ENCODE measurements around the gene ARMH2. TPM values are rescaled to one million over a fixed set of nuclear protein-coding genes. Genes with fewer than 3 reads are reported as not detected.

The ARMH2 gene
- polyA plus RNA-seq, 1 donor from 2014 or later, result 0.73 TPM

DNA sequence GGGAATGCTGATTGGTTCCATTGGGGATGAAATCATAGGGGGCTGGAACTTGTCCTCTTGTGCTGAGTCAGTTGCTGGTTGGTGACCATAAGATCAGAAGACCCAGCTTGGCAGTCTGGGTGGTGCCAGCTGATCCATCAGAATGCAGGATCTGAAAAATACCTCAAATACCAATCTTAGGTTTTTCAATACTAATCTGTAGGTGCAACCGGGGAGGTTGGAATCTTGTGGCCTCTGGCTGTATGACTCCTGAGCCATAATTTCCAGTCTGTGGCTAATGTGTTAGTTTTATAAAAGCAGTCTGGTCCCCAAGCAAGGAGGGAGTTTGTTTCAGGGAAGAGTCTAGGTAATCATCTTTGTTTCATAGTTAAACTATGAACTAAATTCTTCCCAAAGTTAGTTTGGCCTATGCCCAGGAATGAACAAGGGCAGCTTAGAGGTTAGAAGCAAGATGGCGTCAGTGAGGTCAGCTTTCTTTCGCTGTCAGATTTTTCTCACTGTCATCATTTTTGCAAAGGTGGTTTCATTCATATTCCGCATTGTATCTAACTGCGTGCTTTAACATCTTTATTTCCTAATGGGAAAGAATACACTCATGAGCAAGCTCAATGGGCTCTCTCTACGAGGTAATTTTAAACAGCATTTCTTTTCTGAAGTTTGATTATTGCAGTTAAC, 2.0 kb downstream of the ARMH2 start:
- Histone ChIP-seq H3K9me3 (ENCODE audit: low read length) (no peaks in the 10 kb centered on the region), H3K27ac (ENCODE audit: low read length) (no peak overlapping the region), H3K9me2 (ENCODE audit: insufficient read depth, low read length) (no peaks in the 10 kb centered on the region), H3K9ac (ENCODE audit: low read length) (no peak overlapping the region), H3K4me2 (ENCODE audit: low read length) (no peak overlapping the region), H3K79me2 (replicated peaks; ENCODE audit: insufficient read depth, low read length) (no peaks in the 10 kb centered on the region), H3F3A (ENCODE audit: insufficient read depth, low read length, poor library complexity, severe bottlenecking) (no peaks in the 10 kb centered on the region), H3K27me3 (ENCODE audit: insufficient read depth, low read depth, low read length) (no peaks in the 10 kb centered on the region), H4K20me1 (ENCODE audit: insufficient read depth) (no peaks in the 10 kb centered on the region), H3K4me3 (ENCODE audit: low read length) (no peak overlapping the region), H2AFZ (ENCODE audit: low read depth, low read length) (no peak overlapping the region), H3K36me3 (ENCODE audit: insufficient read depth, low read length) (no peaks in the 10 kb centered on the region)
- TF ChIP-seq, protein P1, sequence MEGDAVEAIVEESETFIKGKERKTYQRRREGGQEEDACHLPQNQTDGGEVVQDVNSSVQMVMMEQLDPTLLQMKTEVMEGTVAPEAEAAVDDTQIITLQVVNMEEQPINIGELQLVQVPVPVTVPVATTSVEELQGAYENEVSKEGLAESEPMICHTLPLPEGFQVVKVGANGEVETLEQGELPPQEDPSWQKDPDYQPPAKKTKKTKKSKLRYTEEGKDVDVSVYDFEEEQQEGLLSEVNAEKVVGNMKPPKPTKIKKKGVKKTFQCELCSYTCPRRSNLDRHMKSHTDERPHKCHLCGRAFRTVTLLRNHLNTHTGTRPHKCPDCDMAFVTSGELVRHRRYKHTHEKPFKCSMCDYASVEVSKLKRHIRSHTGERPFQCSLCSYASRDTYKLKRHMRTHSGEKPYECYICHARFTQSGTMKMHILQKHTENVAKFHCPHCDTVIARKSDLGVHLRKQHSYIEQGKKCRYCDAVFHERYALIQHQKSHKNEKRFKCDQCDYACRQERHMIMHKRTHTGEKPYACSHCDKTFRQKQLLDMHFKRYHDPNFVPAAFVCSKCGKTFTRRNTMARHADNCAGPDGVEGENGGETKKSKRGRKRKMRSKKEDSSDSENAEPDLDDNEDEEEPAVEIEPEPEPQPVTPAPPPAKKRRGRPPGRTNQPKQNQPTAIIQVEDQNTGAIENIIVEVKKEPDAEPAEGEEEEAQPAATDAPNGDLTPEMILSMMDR (IDR thresholded peaks at IDR 0.05; ENCODE audit: poor library complexity, severe bottlenecking), result no peak
- TF ChIP-seq TAF1 (IDR thresholded peaks at IDR 0.05; ENCODE audit: low read depth) (no peak), EZH2 (IDR thresholded peaks at IDR 0.05; ENCODE audit: borderline replicate concordance, insufficient read depth, low read length, poor library complexity, severe bottlenecking) (no peak), SMC3 (conservative IDR thresholded peaks at IDR 0.05; ENCODE audit: poor library complexity) (no peak), MXI1 (conservative IDR thresholded peaks at IDR 0.05; ENCODE audit: poor library complexity, severe bottlenecking) (no peak), POLR2AphosphoS5 (IDR thresholded peaks at IDR 0.05) (no peak), RAD21 (conservative IDR thresholded peaks at IDR 0.05) (no peak), EP300 (conservative IDR thresholded peaks at IDR 0.05; ENCODE audit: poor library complexity, severe bottlenecking) (no peak)
- TF ChIP-seq, protein P2, sequence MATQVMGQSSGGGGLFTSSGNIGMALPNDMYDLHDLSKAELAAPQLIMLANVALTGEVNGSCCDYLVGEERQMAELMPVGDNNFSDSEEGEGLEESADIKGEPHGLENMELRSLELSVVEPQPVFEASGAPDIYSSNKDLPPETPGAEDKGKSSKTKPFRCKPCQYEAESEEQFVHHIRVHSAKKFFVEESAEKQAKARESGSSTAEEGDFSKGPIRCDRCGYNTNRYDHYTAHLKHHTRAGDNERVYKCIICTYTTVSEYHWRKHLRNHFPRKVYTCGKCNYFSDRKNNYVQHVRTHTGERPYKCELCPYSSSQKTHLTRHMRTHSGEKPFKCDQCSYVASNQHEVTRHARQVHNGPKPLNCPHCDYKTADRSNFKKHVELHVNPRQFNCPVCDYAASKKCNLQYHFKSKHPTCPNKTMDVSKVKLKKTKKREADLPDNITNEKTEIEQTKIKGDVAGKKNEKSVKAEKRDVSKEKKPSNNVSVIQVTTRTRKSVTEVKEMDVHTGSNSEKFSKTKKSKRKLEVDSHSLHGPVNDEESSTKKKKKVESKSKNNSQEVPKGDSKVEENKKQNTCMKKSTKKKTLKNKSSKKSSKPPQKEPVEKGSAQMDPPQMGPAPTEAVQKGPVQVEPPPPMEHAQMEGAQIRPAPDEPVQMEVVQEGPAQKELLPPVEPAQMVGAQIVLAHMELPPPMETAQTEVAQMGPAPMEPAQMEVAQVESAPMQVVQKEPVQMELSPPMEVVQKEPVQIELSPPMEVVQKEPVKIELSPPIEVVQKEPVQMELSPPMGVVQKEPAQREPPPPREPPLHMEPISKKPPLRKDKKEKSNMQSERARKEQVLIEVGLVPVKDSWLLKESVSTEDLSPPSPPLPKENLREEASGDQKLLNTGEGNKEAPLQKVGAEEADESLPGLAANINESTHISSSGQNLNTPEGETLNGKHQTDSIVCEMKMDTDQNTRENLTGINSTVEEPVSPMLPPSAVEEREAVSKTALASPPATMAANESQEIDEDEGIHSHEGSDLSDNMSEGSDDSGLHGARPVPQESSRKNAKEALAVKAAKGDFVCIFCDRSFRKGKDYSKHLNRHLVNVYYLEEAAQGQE (IDR thresholded peaks at IDR 0.05; ENCODE audit: borderline replicate concordance), result no peak

DNA sequence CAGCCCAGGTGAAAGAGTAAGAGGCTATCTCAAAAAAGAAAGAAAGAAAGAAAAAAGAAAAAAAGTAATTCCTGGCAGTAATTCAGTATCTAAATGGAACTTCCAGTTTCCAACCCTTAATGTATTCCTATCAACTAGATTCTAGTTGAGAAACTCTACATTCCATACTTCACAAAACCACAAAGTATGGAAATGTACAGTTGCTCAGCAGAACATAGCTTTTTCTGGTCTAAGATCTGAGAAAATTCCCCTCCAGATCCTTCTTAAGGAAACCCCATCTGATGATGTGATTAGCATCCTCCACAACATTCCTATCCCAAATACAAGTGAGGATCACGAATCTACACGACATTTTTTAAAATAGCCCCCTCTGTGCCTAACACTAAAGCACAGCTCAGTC, 3.6 kb downstream of the ARMH2 start:
- no peak for TF ChIP-seq TAF1 (IDR thresholded peaks at IDR 0.05; ENCODE audit: low read depth)
- TF ChIP-seq, protein P2 (IDR thresholded peaks at IDR 0.05; ENCODE audit: borderline replicate concordance), result no peak
- no peak for TF ChIP-seq RAD21 (conservative IDR thresholded peaks at IDR 0.05)
- no peak for TF ChIP-seq EP300 (conservative IDR thresholded peaks at IDR 0.05; ENCODE audit: poor library complexity, severe bottlenecking)
- no peak for TF ChIP-seq POLR2AphosphoS5 (IDR thresholded peaks at IDR 0.05)
- TF ChIP-seq, protein P1 (IDR thresholded peaks at IDR 0.05; ENCODE audit: poor library complexity, severe bottlenecking), result no peak
- TF ChIP-seq SMC3 (conservative IDR thresholded peaks at IDR 0.05; ENCODE audit: poor library complexity), result no peak
- TF ChIP-seq EZH2 (IDR thresholded peaks at IDR 0.05; ENCODE audit: borderline replicate concordance, insufficient read depth, low read length, poor library complexity, severe bottlenecking), result no peak
- no peak for TF ChIP-seq MXI1 (conservative IDR thresholded peaks at IDR 0.05; ENCODE audit: poor library complexity, severe bottlenecking)
- Histone ChIP-seq H3K27me3 (ENCODE audit: insufficient read depth, low read depth, low read length) (no peaks in the 10 kb centered on the region), H3K79me2 (replicated peaks; ENCODE audit: insufficient read depth, low read length) (no peaks in the 10 kb centered on the region), H3K9me3 (ENCODE audit: low read length) (no peaks in the 10 kb centered on the region), H3K4me2 (ENCODE audit: low read length) (no peak overlapping the region), H3K27ac (ENCODE audit: low read length) (no peak overlapping the region), H4K20me1 (ENCODE audit: insufficient read depth) (no peaks in the 10 kb centered on the region), H3K4me3 (ENCODE audit: low read length) (no peak overlapping the region), H3K9ac (ENCODE audit: low read length) (no peak overlapping the region), H3K9me2 (ENCODE audit: insufficient read depth, low read length) (no peaks in the 10 kb centered on the region), H2AFZ (ENCODE audit: low read depth, low read length) (no peak overlapping the region), H3K36me3 (ENCODE audit: insufficient read depth, low read length) (no peaks in the 10 kb centered on the region), H3F3A (ENCODE audit: insufficient read depth, low read length, poor library complexity, severe bottlenecking) (no peaks in the 10 kb centered on the region)

All from neural cell (in vitro differentiated cells).